Measurements from ENCODE around the gene FLNA.

- TF ChIP-seq PPARA (CRISPR knock-in tag; IDR thresholded peaks at IDR 0.05; ENCODE audit: borderline replicate concordance) (no peak), ZNF565 (CRISPR knock-in tag; conservative IDR thresholded peaks at IDR 0.05; ENCODE audit: low read depth) (no peak), POU6F1 (CRISPR knock-in tag; IDR thresholded peaks at IDR 0.05; ENCODE audit: borderline replicate concordance, low read depth) (no peak), ISL1 (CRISPR knock-in tag; IDR thresholded peaks at IDR 0.05) (no peak), GLIS3 (CRISPR knock-in tag; IDR thresholded peaks at IDR 0.05) (no peak), TSHZ2 (CRISPR knock-in tag; IDR thresholded peaks at IDR 0.05) (no peak), CREB5 (CRISPR knock-in tag; IDR thresholded peaks at IDR 0.05; ENCODE audit: low read depth) (no peak), TOX (CRISPR knock-in tag; IDR thresholded peaks at IDR 0.05; ENCODE audit: borderline replicate concordance) (no peak), SNAI2 (CRISPR knock-in tag; IDR thresholded peaks at IDR 0.05) (no peak), PATZ1 (CRISPR knock-in tag; IDR thresholded peaks at IDR 0.05; ENCODE audit: borderline replicate concordance) (no peak), ARNTL (CRISPR knock-in tag; IDR thresholded peaks at IDR 0.05; ENCODE audit: borderline replicate concordance, low read depth) (no peak), ZNF8 (CRISPR knock-in tag; IDR thresholded peaks at IDR 0.05) (no peak), RARB (CRISPR knock-in tag; IDR thresholded peaks at IDR 0.05) (no peak), ZFP30 (CRISPR knock-in tag; IDR thresholded peaks at IDR 0.05) (no peak)
These were observed 26.3 kb downstream of the FLNA start for GRCh38 chrX:154348114-154348531.
